ENCODE results near the gene PELO. TPM values are rescaled to one million over a fixed set of nuclear protein-coding genes. Genes with fewer than 3 reads are reported as not detected.

The PELO gene
- polyA plus RNA-seq, 1 experiment = 29.6 TPM

DNA sequence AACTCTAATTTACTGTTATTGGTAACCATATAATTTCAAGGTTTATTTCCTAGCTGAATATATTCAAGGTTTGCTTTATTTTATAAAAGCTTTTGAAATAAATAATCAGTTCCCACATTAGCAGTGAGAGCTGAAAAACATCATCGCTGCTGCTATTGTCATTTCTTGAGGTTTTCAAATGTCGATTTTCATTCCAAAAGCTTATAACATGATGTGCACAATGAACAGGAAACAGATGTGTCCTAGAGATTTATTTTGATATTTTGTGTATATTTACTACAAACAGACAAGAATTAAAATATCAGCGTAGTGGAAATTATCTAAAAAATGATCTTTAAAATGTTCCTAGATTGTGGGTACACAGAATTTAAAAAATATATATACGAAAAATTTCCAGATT lies 10.5 kb upstream of the PELO start:
- Histone ChIP-seq H3K4me3 (ENCODE audit: low read depth, low read length) (no peak overlapping the region), H3K36me3 (ENCODE audit: control insufficient read depth, insufficient read depth, low read length) (no peaks in the 10 kb centered on the region), H3K27me3 (ENCODE audit: control insufficient read depth, insufficient read depth, low read length) (0 out of 2 replicates have a peak, but pooled peaks cover 1% of the 10 kb centered on the region)
- TF ChIP-seq, protein P1, sequence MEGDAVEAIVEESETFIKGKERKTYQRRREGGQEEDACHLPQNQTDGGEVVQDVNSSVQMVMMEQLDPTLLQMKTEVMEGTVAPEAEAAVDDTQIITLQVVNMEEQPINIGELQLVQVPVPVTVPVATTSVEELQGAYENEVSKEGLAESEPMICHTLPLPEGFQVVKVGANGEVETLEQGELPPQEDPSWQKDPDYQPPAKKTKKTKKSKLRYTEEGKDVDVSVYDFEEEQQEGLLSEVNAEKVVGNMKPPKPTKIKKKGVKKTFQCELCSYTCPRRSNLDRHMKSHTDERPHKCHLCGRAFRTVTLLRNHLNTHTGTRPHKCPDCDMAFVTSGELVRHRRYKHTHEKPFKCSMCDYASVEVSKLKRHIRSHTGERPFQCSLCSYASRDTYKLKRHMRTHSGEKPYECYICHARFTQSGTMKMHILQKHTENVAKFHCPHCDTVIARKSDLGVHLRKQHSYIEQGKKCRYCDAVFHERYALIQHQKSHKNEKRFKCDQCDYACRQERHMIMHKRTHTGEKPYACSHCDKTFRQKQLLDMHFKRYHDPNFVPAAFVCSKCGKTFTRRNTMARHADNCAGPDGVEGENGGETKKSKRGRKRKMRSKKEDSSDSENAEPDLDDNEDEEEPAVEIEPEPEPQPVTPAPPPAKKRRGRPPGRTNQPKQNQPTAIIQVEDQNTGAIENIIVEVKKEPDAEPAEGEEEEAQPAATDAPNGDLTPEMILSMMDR (IDR thresholded peaks at IDR 0.05; ENCODE audit: insufficient read depth, low read depth, low read length) = no peak
- ChIA-PET CTCF (no interaction called here), POLR2A (no interaction called here)
- no peak for DNase-seq (ENCODE audit: low read depth)

DNA sequence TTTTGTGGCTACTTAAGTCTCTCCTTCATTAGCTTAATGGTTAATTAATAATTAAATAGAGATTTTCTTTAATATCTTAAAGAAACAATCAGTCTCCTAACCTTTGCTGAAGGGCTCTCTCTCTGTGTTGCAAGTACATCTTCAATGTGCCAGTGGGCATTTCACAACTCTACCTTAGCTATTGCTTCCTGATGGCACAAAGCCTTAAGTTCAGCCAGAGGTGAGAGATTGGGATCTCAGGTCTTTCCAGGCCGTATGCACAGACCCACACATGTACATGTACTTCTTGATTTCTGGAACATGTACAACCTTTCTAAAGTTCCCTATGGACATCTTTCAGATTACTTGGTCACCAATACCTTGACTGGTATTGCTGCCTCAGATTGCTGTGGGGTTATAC lies 8.9 kb upstream of the PELO start:
- DNase-seq (ENCODE audit: low read depth) = no peak
- Histone ChIP-seq H3K4me3 (ENCODE audit: low read depth, low read length) (no peak overlapping the region), H3K36me3 (ENCODE audit: control insufficient read depth, insufficient read depth, low read length) (no peaks in the 10 kb centered on the region), H3K27me3 (ENCODE audit: control insufficient read depth, insufficient read depth, low read length) (0 out of 2 replicates have a peak, but pooled peaks cover 1% of the 10 kb centered on the region)
- ChIA-PET CTCF (interaction anchor here (1.1 kb wide), 1 partner anchor 9 kb away, joined by 4 read pairs; the partner anchor contains the start of genes ITGA1 and PELO), POLR2A (no interaction called here)
- TF ChIP-seq, protein P1 (IDR thresholded peaks at IDR 0.05; ENCODE audit: insufficient read depth, low read depth, low read length) = no peak

DNA sequence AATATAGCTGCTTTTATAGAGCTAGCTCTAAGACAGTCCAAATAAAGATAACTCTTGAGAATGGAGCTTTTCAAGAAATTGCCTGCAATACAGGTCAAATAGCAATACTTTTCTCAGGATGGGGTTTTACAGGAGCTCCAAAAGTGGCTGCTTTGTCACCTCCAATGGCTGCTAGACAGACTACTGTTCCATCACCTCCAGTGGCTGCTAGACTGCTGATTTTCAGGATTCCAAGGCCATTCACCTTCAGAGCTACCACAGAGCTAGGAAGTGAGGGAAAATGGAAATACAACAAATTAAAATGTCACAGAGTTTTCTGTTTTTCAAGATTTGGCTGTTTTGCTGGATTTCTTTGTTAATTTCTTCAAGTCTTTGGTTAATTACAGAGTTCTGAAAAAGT lies 8.5 kb upstream of the PELO start:
- ChIA-PET POLR2A (no interaction called here), CTCF (interaction anchor here (1.1 kb wide), 1 partner anchor 8 kb away, joined by 4 read pairs; the partner anchor contains the start of genes ITGA1 and PELO)
- H3K4me3 ChIP-seq (ENCODE audit: low read depth, low read length) = no peak overlapping the region
- no peaks in the 10 kb centered on the region for H3K36me3 ChIP-seq (ENCODE audit: control insufficient read depth, insufficient read depth, low read length)
- TF ChIP-seq, protein P1 (IDR thresholded peaks at IDR 0.05; ENCODE audit: insufficient read depth, low read depth, low read length) = no peak
- DNase-seq (ENCODE audit: low read depth) = no peak
- H3K27me3 ChIP-seq (ENCODE audit: control insufficient read depth, insufficient read depth, low read length) = no peaks in the 10 kb centered on the region

DNA sequence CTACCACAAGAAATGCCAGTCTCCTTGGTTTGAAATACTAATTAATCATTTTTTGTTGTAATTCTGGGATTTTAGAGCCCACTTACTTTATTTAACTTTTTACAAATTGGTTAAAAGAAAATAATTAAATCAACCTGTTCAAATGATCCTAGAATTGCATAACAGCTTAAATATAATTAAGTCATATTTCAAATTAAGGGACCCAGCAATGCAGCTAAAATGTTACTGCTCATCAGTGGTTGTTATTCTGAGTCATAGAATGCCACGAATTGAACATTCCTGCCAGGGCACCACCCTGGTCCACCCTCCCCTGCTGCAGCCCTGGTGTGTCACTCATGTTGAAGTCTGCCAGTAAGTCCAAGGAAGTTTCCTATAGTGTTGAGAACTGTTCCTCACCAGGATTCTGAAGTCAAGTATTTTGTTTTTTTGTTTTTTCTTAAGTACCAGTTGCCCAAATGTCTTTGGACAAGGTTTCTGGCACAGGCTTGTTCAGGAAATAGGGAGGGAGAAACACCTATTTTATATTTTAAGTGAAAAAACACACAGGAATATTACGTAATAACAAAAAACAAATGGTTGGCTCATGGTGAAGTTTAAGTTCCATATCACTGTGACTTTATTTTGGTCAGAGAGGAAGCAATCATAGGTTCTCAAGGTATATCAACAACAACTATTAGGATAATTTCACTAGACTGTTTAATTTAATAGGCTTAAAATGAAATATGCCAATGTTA lies 4.3 kb upstream of the PELO start:
- Histone ChIP-seq H3K27me3 (ENCODE audit: control insufficient read depth, insufficient read depth, low read length) (no peaks in the 10 kb centered on the region), H3K36me3 (ENCODE audit: control insufficient read depth, insufficient read depth, low read length) (no peaks in the 10 kb centered on the region), H3K4me3 (ENCODE audit: low read depth, low read length) (no peak overlapping the region)
- TF ChIP-seq, protein P1 (IDR thresholded peaks at IDR 0.05; ENCODE audit: insufficient read depth, low read depth, low read length) = no peak
- no peak for DNase-seq (ENCODE audit: low read depth)
- POLR2A ChIA-PET = interaction anchor here (0.7 kb wide), 1 partner anchor 1528 kb away, joined by 3 read pairs; no protein-coding TSS in a partner anchor
- CTCF ChIA-PET = interaction anchor here (1.2 to 1.6 kb wide), 2 partner anchors 25 to 90 kb away, joined by 3 to 5 read pairs; no protein-coding TSS in a partner anchor

DNA sequence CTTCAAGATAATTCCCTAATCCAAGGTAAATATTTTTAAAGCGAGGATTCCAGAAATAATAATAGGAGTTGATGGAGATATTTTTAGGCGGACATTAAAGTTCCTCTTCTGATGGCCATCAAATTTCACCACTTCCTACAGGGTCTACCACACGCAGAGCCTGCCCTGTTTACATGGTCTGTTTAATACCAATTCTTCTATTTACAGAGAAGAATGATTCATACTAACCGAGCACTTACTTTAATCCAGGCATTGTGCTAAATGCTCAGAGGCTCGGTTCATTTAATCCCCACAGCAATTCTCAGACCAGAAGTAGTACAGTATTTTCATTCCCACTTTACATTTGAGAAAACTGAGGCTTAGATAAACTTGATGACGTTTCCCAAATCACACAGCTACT lies 3.0 kb upstream of the PELO start:
- no peak overlapping the region for H3K4me3 ChIP-seq (ENCODE audit: low read depth, low read length)
- TF ChIP-seq, protein P1 (IDR thresholded peaks at IDR 0.05; ENCODE audit: insufficient read depth, low read depth, low read length) = no peak
- CTCF ChIA-PET = no interaction called here
- no peaks in the 10 kb centered on the region for H3K27me3 ChIP-seq (ENCODE audit: control insufficient read depth, insufficient read depth, low read length)
- POLR2A ChIA-PET = no interaction called here
- no peak for DNase-seq (ENCODE audit: low read depth)
- H3K36me3 ChIP-seq (ENCODE audit: control insufficient read depth, insufficient read depth, low read length) = no peaks in the 10 kb centered on the region
